HG03045 (cell line): ENCODE data around the gene SRSF6.
A peak's percentile ranks its signal among the peaks of the same experiment; 100 is the strongest.
"Not testable (repeated sequence)": the region's sequence is repeated elsewhere in the genome, so short reads cannot be mapped to it uniquely, and the experiment has no call there.

Source experiments
- ATAC-seq: cut with Tn5 transposase; IDR thresholded peaks from one replicate; pipeline ENCODE4 v1.9.1; 2021; ENCODE audit warnings: mild to moderate bottlenecking, moderate library complexity; ENCODE audit not compliant: unreplicated experiment

Gene SRSF6

GRCh38 chr20:43448748-43449535, 8.8 kb upstream of the SRSF6 start:
- ATAC-seq: no peak

- no peak for ATAC-seq
These were observed 6.6 kb upstream of the SRSF6 start for GRCh38 chr20:43450841-43451799.

GRCh38 chr20:43452404-43453126, 5.1 kb upstream of the SRSF6 start:
- ATAC-seq: no peak

- not testable (repeated sequence) for ATAC-seq
These were observed 1.4 kb upstream of the SRSF6 start for GRCh38 chr20:43456252-43456651.

DNA sequence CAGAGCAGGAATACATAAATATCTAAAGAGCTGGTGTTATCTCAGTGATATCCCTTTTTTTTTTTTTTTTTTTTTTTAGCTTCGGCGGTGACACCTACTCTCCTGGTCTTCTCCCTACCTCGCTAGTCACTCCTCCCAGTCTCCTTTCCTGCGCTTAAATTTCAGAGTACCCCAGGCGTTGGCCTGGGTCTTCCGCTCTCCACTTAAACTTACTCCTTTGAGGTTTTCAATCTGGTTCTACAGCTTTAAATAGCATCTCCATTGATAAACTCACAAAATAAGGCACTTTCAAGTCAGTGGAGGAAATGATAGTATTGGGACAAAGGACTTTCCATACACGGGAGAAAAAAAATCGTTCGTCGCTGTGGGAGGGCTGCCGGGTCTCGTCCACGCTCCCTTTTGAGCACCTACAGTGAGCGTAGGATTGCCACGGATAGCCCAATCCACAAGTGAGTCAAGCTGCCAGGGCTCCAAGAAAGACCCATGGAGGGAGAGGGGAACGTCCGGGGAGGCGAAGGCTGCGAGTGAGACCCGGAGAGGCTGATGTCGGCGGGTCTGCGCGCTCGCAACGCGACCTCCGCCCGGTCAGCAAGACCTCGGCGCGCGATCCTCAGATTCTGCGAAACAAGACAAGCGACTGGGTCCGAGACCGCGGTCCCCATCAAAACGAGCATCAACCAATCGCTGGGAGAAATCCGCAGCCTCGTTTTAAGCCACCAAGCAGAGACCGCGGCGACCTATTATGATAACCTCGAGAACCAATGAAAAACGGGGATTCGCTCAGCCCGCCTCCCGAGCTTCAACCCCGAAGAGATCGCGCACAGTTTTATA, 672 bp upstream of the SRSF6 start:
- peak; percentile 82 for ATAC-seq

DNA sequence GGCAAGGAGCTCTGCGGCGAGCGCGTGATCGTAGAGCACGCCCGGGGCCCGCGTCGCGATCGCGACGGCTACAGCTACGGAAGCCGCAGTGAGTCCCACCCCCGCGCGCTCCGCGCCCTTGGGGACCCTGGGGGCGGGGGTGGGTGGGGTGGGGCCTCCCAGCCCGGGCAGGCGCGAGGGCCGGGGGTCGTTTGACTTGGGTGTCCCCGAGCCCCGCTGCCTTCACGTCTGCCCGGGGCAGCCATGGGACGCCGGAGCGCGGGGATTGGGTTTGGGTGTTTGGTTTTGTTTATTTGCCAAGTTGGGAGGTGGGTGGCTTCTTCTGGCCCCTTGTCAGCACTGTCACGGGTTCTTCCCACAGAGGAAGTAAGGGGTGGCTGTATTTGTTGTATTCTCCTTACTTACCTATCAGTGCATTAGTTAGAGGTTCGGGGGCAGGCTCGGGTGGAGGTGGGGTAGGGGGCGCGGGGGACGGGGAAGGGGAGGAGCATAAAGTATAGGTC, 777 bp downstream of the SRSF6 start:
- ATAC-seq: peak; percentile 12

DNA sequence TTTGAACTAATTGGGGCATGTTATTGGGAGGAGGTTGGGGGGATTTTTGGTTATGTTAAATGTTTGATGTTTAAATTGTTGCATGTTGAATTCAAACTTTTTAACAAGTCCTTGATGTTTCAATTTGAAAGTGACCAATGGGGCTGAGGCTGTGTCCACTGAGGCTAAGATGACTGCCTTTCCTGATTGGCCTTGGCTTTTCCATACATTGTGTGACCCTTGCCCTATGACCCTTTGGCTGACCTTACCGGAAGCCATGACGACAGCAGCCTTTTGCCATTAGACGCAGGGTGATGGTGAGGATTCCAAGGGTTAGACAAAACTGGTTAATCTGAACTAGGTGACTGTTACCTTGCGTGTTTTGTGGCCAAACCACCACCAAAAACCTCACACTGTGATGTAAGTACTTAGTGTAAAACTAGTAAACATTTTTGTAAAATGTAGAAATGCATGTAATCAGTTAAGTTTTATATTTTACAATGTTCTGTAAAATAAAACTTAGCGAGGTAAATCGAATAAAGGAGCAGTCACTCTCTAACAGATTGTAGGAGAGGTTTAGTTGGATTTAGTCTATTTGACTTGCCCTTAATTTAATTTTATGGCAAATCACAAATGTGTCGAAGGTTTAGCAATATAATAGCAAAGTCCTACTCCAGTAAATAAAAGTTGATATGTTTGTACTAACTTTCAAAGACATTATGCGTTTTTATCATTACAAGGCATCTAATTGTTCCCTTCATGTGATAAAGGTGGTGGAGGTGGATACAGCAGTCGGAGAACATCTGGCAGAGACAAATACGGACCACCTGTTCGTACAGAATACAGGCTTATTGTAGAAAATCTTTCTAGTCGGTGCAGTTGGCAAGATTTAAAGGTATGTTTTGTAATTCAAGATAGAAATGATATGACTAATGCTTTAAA, 1.6 kb downstream of the SRSF6 start:
- no peak for ATAC-seq

- ATAC-seq: no peak
These were observed 2.6 kb downstream of the SRSF6 start for GRCh38 chr20:43460172-43460829.

GRCh38 chr20:43460830-43461200, 3.1 kb downstream of the SRSF6 start:
- no peak for ATAC-seq

DNA sequence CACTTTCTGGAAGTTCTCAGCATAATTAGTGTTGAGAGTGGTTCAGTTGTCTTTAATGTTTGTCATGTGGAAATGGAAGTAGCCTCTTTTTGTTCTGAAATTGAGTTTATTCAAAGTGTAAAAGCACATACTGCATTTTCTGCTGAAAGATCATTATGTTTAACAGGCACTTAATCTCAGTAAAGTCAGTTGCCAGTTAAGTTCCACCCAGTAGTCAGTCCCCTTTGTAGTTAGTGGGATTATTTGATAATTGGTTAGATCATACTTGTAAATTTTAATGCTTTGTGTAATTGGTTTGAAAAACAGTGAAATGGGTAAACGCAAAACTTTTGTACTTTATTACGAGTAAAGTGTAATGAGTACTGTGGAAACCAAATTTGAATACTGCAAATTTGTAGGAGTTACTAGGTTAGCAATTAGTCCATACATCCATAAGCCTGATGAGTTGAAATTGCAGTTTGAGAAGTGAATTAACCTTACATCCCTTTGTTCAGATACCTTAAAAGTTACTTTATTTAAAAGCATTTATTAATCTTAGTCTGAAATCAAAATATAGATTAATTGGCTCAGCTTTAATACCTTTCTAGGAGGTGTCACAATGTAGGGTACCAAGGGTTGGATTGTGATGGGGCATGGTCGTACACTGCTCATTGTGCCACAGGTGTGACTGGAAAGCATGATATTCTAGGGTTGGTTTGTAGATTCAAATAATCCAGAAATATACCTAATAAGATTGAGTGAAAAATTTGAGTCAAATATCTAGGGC, 4.4 kb downstream of the SRSF6 start:
- no peak for ATAC-seq

DNA sequence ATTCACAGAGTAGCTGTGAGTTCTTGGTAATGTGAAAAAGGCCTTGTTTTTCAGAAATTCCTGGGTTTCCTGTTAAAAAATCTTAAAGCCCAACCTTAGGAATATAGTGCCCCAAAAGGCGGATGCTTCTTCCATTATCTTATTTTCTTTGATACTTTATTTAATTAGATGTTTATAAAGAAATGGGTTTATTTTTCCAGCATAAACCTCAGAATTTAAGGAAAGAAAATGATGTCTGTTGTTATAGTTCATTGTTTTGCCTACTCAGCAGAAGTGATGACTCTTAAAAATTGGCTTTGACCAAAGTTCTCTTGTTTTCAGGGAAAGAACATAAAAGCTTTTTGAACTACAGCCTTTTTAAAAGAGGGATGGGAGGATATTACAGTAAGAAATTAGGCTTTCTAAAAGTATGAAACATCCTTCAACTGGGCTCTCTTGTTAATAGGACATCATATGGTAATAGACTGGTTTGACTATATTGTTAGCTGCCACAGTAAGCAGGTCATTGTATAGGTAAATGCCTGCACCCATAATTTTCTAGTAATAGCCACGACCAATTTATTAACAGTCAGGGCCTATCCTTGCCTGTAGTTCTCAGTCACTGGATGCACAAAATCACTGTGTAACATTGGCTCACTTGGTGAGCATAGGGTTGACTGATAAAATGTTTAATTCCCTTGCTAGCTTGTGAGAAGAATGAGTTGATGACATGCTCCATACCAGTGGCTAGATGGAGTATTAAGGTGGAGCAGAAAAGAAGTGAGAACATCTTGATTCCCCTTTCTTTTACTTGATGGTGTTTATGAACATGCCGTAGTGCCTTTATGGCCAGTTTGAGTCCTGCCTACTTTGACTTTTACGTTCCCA, 5.2 kb downstream of the SRSF6 start:
- ATAC-seq: no peak

DNA sequence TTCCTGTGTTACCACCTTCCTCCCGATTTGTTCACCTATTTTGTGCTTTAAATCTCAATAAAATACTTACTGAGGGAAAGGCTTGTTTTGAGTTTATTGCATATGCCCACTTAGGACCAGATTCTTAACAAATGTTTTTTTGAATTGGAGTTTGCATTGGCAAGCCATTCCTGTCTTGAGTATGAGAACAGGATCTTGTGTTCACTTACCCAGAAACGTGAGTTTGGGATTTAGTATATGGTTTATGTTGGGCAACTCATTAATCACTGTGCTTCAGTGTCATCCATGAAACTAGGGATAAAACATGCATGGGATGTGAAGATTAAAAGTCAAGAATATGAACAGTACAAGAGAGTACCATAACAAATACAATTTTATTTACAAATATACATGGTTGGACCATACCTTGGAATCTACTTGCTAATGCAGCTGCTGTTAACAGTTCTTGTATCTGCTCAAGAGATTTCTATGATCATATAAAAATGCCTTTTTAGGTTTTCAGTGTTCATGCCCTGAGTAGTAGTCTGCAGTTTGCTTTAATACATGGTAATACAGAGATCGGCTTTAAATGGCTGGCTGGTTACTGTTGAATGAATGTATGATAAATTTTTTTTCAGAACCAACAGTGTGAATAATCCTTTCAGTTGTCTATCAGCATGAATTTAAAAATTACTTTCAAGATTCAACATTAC, 6.0 kb downstream of the SRSF6 start:
- ATAC-seq: no peak

- ATAC-seq: no peak
These were observed 6.6 kb downstream of the SRSF6 start for GRCh38 chr20:43464219-43464790.

DNA sequence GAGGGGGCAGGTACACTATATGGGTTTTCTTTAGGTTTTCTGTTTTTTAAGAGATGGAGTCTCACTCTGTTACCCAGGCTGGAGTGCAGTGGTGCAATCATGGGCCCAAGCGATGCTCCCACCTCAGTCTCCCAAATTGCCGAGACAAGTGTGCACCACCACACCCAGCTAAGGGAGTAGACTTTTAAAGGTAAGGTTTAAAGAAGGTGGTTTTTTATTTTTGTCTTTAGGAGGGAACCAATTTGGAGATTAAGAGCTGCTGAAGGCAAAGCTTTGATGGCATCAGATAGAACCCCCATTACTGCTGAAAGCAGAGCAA, 7.9 kb downstream of the SRSF6 start:
- ATAC-seq: no peak

DNA sequence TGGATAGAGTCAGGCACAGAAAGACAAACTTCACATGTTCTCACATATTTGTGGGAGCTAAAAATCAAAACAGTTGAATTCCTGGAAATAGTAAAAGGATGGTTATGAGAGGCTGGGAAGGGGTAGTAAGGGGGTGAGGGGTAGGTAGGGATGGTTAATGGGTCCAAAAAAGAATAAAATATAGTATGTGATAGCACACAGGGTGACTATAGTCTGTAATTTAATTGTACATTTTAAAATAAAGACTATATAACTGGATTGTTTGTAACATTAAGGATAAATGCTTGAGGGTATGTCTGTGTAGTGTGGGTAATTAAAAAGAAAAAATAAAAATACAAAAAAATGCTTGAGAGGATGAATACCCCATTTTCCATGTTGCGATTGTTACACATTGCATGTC, 9.9 kb downstream of the SRSF6 start:
- ATAC-seq: no peak

GRCh38 chr20:43472671-43473380, 15.1 kb downstream of the SRSF6 start:
- ATAC-seq: no peak
